Measurements from ENCODE around the gene SNRPD2.
"Not testable (repeated sequence)": the region's sequence is repeated elsewhere in the genome, so short reads cannot be mapped to it uniquely, and the experiment has no call there.

The SNRPD2 gene

DNA sequence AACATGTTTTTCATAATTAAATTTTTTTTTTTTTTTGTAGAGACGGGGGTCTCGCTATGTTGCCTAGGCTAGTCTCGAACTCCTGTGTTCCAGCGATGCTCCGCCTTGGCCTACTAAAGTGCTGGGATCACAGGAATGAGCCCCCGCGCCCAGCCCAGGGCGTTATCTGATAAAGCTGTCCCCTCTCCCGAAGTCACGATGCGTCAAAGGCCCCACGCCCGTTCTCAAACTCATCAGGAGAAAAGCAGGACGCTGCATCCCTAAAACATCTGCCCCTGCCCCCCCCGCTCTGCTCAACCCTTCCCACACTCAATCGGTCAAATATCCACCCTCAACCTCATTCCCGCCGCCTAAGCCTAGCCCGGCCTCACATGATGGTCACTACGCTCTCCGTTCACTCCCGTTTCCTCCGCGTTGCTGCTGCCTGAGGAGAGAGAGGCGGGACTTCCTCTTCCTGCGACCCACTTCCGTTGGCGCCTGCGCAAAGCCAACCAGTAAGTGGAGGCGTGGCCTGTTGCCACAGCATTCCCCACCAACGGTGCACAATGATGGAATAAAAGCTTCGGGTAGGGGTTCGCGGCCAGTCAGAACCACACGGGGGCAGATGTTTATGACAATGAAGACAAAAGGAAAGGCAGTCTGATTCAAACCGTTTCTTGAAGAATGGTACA is at the start of gene SNRPD2:
Gene SNRPD2 (minus strand): TSS at position 438 of the 671 bp plus-strand sequence. CDS start 65 bp downstream, at position 373.
- DNase-seq (ENCODE audit: low read depth), result peak; percentile 89

GRCh38 chr19:45739498-45740439 is 48.0 kb upstream of the SNRPD2 start:
- DNase-seq (ENCODE audit: low read depth), result no peak

DNA sequence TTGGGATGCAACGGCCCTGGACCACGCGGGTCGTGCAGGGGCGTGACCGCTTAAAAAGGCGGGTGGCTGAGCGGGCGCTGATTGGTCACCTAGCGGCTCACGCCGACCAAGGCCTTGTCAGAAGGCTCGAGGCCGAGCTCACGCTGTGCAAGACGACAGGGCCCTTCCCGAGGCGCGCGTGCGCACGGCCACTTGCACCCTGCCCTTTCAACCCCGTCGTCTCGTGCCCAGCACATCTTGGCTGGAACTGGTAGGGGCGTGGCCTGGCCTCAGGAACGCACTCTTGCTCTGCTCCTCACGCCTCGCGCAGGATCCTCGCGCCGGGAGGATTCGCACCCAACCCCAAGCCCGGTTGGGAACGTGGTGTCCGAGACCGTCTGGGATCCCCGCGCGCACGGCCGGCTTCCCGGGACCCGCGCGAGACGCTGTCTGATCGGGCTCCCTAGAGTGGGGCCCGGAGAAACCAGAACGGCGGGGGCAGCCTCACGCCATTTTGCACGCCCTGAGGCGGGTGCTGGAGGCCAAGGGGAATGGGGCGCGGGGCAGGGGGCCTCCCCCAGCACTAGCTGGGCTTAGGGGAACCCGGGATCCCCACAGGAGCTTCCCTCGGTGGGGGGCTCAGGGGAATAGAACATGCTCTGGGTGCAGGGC is 41.5 kb upstream of the SNRPD2 start, which contains the start of gene MEIOSIN:
Gene MEIOSIN (plus strand): TSS at position 280 of the 651 bp plus-strand sequence. CDS start 1,938 bp downstream, outside the sequence.
- no peak for DNase-seq (ENCODE audit: low read depth)

DNA sequence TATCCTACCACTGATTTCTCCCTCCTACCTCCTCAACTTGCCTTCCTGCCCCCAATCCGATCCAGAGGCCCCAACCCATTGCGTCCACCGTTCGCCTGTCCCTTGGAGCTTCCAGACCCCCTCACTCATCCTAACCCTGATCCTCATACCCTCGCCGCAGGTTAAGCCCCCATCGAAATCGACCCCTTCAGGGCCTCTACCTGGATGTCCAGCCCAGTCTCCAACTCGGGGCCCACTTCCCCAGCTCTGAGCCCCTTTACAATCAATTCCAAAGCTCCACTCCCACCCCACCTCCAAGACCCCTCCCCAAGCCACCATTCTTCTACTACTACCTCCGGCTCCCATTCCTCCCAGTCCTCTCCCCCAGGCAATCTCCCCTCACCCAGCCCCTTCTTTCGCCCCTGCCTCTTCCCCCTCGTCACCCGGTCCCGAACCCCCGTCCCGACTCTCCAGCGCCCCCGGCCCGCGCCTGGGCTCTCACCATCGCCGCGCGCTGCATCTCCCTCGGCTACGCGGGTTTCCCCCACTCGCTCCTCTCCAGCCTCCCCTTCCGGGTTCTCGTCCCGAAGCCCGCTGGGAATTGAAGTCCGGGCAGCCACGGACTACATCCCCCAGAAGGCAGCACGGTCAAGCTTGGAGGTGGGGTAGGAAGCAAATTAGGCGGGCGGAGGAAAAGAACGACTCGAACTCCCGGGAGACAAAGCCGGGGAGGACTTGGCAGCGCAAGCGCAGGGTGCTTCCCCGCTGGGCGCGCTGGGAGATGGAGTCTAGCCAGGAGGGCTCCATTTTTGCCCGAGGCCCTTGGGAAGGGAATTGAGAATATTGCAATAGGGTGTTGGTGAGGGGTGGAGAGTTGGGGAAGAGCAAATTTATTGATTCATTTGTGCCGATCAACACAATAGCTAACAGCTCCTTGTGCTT is 38.9 kb upstream of the SNRPD2 start, which contains the start of gene FBXO46:
Gene FBXO46 (minus strand): TSS at position 529 of the 921 bp plus-strand sequence. CDS start 17,401 bp downstream, outside the sequence.
- DNase-seq (ENCODE audit: low read depth), result peak; percentile 89

DNA sequence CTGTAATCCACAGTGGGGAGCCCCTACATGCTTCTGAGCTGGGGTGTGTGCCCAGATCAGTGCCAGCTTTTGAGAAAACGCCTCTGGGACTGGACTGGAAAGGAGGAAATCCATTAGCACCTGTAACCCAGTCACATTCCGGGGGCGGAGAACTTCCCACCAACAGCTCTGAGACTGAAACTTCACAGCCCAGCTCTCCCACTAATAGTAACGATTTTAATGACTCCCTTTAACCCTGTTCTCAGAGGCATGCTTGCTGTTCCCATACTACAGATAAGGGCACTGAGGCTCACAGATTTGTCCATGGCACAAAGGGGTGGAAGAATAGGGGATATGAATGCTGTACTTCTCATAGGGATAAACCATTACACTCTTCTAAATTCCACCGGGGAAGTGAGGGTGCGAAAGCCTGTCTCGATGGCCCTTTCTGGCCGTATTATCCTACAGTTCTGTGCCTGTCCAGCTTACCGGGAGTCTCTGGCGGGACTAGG is 38.1 kb upstream of the SNRPD2 start:
- DNase-seq (ENCODE audit: low read depth), result no peak

- not testable (repeated sequence) for DNase-seq (ENCODE audit: low read depth)
Measured at GRCh38 chr19:45728683-45729082, 36.9 kb upstream of the SNRPD2 start.

GRCh38 chr19:45720065-45720464 is 28.3 kb upstream of the SNRPD2 start:
- not testable (repeated sequence) for DNase-seq (ENCODE audit: low read depth)

DNA sequence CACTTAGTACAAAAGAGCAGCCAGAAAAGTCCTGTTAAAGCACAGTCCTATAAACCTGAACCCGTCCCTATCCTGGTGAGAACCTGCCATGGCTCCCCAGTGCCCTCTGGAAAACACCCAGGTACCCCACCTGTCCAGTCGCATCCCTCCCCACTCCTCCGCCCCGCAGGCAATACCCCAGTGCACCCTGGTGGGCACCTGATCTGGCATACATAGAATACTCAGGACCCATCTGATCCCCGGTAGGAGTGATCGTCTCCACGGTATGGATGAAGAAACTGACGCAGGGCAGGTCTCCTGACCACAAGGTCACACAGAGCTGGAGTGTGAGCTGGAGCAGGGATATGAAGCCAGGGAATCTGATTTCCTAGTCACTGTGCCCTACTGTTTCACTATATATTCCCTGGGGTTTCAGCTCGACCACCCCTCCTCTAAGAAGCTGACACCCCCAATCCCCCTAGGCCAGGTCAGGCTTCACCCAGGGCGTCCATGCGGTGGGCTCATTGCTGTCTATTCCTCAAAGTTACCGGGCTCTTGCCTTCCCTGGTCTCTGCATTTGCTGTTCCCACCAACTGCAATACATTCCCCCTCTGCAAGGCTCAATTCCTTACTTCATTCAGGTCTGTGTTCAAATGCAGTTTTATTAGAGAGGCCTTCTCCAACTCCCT is 26.4 kb upstream of the SNRPD2 start:
- no peak for DNase-seq (ENCODE audit: low read depth)

- peak; percentile 96 for DNase-seq (ENCODE audit: low read depth)
Measured at GRCh38 chr19:45717131-45717982, 25.6 kb upstream of the SNRPD2 start.

- no peak for DNase-seq (ENCODE audit: low read depth)
Measured at GRCh38 chr19:45716359-45717130, 24.8 kb upstream of the SNRPD2 start.

DNA sequence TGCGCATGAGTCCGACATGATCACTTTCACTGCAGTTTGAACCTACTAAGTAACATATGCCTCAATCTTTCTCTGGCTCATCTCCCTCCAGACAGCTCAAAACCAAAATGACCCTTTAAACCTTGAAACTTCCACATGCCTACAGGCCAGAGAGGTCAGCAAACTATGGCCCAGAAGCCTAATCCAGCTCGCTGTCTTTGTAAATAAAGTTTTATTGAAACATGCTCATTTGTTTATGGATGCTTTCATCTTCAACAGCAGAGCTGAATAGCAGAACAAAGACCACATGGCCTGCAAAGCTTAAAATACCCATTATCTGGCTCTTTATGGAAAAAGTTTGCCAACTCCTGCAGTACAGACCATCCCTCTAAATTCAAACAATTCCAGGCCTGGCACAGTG is 23.4 kb upstream of the SNRPD2 start:
- no peak for DNase-seq (ENCODE audit: low read depth)

GRCh38 chr19:45713141-45713540 is 21.4 kb upstream of the SNRPD2 start:
- no peak for DNase-seq (ENCODE audit: low read depth)

DNA sequence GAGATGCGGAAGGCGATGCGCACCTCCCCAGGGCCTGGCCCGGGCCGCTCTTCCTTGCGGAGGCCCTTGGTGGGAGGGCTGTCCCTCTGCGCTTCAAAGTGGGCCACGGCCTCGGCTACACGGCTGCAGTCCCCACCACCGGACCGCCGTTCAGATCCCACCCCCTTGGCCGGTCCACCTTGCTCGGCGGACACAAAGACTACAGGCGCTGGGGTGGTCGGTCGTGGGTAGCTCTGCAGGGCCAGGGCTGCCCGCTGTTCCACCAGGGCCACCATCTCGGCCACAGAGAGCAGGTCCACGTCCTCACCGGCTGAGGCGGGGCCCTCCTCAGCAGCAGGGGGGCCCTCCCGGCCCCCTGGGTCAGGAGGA is 20.9 kb upstream of the SNRPD2 start:
- no peak for DNase-seq (ENCODE audit: low read depth)

DNA sequence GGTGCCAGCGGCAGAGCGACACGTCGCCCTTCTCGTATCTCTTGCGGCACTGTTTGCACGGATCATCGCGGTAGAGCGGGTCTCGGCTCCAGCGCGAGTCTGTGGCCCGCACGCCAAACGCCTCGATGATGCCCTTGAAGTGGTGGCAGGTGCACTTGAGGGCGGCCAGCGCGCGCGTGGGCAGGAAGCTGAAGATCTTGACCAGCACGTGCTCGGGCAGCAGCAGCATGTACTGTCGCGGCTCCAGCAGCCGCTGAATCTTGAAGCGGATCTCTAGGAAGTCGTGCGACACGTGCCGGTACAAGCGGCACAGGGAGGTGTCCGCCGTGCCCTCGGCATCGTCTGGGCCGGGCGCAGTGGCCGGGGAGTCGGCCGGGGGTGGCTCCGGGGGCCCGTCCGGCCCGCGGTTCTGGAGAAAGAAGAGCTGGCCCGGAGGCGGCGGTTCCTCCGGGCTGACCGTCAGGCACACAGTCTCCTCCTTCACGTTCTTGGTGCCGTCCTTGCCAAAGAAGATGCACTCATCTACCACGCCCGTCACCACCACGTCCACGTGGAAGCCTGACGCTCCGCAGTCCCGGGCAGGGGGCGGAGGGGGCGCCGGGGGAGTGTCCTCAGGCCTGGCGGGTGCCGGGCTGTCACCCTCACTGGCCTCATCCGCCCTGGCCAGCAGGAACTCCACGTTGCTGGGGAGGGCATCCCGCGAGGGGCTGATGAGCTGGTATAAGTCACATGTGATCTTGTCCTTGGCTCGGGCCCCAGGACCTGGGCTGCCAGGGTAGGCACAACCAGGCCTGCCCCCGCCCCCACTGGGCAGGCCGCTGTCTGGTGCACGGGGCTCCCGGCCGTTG is 20.3 kb upstream of the SNRPD2 start:
- no peak for DNase-seq (ENCODE audit: low read depth)

- DNase-seq (ENCODE audit: low read depth), result no peak
Measured at GRCh38 chr19:45710356-45711130, 18.8 kb upstream of the SNRPD2 start.

DNA sequence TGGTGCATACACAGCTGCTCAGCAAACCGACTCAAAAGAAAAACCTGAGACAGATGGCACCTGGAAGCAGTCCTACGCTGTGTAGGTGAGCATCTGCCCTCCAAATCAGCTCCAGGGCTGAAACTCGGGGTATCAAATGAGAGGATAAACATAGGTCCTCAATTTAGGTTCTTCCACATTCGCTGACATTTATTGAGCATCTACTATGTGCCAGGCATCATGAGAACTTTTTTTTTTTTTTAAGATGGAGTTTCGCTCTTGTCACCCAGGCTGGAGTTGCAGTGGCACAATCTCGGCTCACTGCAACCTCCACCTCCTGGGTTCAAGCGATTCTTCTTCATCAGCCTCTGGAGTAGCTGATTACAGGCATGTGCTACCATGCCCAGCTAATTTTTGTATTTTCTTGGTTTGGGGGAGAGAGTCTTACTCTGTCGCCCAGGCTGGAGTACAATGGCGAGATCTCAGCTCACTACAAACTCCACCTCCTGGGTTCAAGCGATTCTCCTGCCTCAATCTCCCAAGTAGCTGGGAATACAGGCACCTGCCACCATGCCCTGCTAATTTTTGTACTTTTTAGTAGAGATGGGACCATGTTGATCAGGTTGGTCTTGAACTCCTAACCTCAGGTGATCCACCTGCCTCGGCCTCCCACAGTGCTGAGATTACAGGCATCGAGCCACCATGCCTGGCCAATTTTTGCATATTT is 14.1 kb upstream of the SNRPD2 start:
- DNase-seq (ENCODE audit: low read depth), result no peak
